Aorta (tissue), 5 donors: ENCODE measurements around the gene FILIP1L. TPM values are rescaled to one million over a fixed set of nuclear protein-coding genes. Genes with fewer than 3 reads are reported as not detected.

Experiments used
- ATAC-seq: fragments of 200-7000 bp; cut with Tn5 transposase; one replicate; pipeline ENCODE4 v1.9.1; 2022; ENCODE audit warnings: moderate library complexity; ENCODE audit not compliant: low FRiP score
- DNase-seq, 2 donors: peaks; one replicate each; pipeline ENCODE4 v3.0.0-alpha.2; 2020
- H3K27ac ChIP-seq, 2 donors: one replicate each; pipeline ENCODE4 v1.5.1; 2013; ENCODE audit warnings: low read length in 2 of 2, mild to moderate bottlenecking in 2 of 2, moderate library complexity in 2 of 2, control low read depth in 1 of 2, inconsistent platforms in 1 of 2, low read depth in 1 of 2
- H3K27me3 ChIP-seq, 2 donors: one replicate each; pipeline ENCODE4 v1.6.1; 2013; ENCODE audit warnings: control low read depth in 1 of 2, low read length in 1 of 2, mild to moderate bottlenecking in 1 of 2, moderate library complexity in 1 of 2; ENCODE audit not compliant: insufficient read depth in 2 of 2, control insufficient read depth in 1 of 2
- H3K36me3 ChIP-seq, 2 donors: one replicate each; pipeline ENCODE4 v1.6.1; 2013; ENCODE audit warnings: control low read depth in 1 of 2, low read length in 1 of 2, mild to moderate bottlenecking in 1 of 2; ENCODE audit not compliant: insufficient read depth in 2 of 2, control insufficient read depth in 1 of 2
- H3K4me1 ChIP-seq, 2 donors: one replicate each; pipeline ENCODE4 v1.6.1; 2013; ENCODE audit warnings: low read length in 2 of 2, control low read depth in 1 of 2, mild to moderate bottlenecking in 1 of 2, moderate library complexity in 1 of 2; ENCODE audit not compliant: insufficient read depth in 2 of 2, control insufficient read depth in 1 of 2
- H3K4me3 ChIP-seq, 2 donors: one replicate each; pipeline ENCODE4 v1.5.1; 2013; ENCODE audit warnings: low read length in 2 of 2, control low read depth in 1 of 2, mild to moderate bottlenecking in 1 of 2
- H3K9me3 ChIP-seq: one replicate; pipeline ENCODE4 v1.6.1; 2013; ENCODE audit warnings: mild to moderate bottlenecking, low read length; ENCODE audit not compliant: control insufficient read depth
- WGBS, 2 donors: extraction: QIAGEN DNeasy Blood & Tissue Kit; methylation state at CpG; one replicate each; pipeline ENCODE4 v1.1.7; 2013; 5-methylcytosine and 5-hydroxymethylcytosine counted together
- intact Hi-C, 2 donors: fragments of 100-400 bp; cut with DNase I; formaldehyde crosslinking; loops; one replicate each; pipeline versions ENCODE4 v1.14.2 to v1.15.0; 2022
- polyA plus RNA-seq, 2 donors: library from polyadenylated mRNA; stranded (reverse); fragments of 200-250 nt; gene quantifications; one replicate each; pipeline ENCODE4 v1.2.3, GENCODE V29; 2013
- total RNA-seq, 2 donors: library from RNA; stranded (reverse); fragmentation: NEBNext Ultra II Directional; extraction: Animal tissue kit (Norgen Biotek cat#: 25700); gene quantifications; one replicate each; pipeline ENCODE4 v1.2.1, GENCODE V29; 2021
- donor health status: healthy with polysubstance abuse.
- donor health status: Bipolar disorder and iron deficiency.
- donor health status: DM: no; HTN: no; CAD: no.
- donor health status: DM: no; HTN: no; CAD: no.
- donor health status: DM: yes; HTN: yes; CAD: no.

Gene FILIP1L
- total and polyA plus RNA-seq, 4 donors = 168 to 861 (median 251) TPM

DNA sequence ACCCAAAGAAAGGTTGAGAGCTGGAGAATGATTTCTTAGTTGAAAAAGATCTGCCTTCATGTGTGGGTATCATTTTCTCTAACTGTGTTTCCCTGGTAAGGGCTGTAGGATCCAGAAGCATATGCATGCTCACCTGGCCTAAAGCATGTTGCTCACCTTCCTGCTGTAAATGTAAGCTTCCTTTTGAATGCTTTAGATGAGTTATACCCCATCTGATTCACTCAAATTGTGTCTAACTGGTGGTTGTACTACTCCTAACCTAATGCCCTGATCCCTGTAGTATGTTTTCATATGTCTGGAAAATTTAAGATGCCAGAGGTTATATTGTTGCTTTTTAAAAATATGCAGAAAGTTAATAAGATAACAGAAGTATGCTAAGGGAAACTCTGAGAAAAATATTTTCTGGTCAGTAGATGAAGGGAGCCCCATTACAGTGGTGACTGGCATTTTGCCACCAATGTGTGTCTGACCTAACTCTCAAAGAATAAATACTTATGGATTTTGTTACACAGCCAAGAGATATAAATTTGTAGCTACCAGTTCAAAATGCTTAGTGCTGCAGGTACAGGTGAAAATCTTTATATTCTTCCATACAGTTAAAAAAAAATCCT, 7.7 kb downstream of the FILIP1L start:
- H3K4me1 ChIP-seq = peaks cover 10 to 23% of the 10 kb centered on the region in 2 donors
- peak overlapping the region in 1 of 2 donors; percentile 64 for H3K27ac ChIP-seq
- DNase-seq (no peak), ATAC-seq (no peak)
- H3K36me3 ChIP-seq = no peaks in the 10 kb centered on the region
- intact Hi-C loops = loop anchor here in 1 of 2 donors (5.0 kb wide), 1 partner anchor 56 kb away; no protein-coding TSS in a partner anchor
- H3K27me3 ChIP-seq = no peaks in the 10 kb centered on the region
- H3K4me3 ChIP-seq = no peak overlapping the region
- H3K9me3 ChIP-seq = no peaks in the 10 kb centered on the region

DNA sequence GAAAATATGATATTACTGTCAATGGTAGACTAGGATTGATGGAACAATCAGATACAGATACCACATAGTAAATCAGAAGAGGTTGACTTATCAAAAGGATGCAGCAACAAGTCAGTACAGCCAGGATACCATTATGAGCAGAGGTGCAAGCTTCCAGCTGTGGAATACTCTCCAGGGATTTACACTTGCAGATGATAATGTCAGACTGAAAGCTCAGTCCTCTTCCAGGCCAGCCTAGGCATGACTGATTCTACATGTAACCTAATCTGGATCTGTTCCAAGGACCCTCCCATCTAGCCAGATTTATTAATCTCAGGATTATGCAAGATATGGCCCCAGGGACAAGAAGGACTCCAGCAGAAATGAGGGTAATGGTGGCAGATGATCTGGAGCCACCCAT, 8.2 kb downstream of the FILIP1L start:
- H3K27ac ChIP-seq = peak overlapping the region; percentile 64 to 90
- no peaks in the 10 kb centered on the region for H3K36me3 ChIP-seq
- H3K4me1 ChIP-seq = peaks cover 10 to 21% of the 10 kb centered on the region in 2 donors
- H3K27me3 ChIP-seq = no peaks in the 10 kb centered on the region
- H3K9me3 ChIP-seq = no peaks in the 10 kb centered on the region
- no peak overlapping the region for H3K4me3 ChIP-seq
- no peak for ATAC-seq
- no peak for DNase-seq
- intact Hi-C loops = loop anchor here in 1 of 2 donors (5.0 kb wide), 1 partner anchor 56 kb away; no protein-coding TSS in a partner anchor

DNA sequence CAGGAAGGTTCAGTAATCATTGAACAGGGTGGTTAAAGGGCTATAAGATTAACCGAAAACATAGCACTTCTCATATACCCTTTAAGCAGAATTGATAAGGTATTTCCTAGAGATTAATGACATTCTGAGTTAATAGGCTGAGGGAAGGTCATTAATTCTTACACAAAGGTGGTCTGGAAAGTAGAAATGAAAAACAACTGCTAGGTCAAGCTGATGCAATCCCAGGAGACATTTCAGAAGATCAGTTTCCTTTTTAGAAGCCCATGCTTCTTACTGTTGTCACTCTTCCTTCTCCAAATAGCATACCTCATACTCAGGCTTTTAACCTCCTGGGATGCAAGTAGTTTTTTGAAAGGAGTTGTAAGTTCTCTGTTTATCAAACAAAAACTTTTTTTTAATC, 8.8 kb downstream of the FILIP1L start:
- Histone ChIP-seq H3K4me1 (peaks cover 10 to 16% of the 10 kb centered on the region in 2 donors), H3K36me3 (no peaks in the 10 kb centered on the region), H3K9me3 (no peaks in the 10 kb centered on the region), H3K27ac (peak overlapping the region in 1 of 2 donors; percentile 90), H3K27me3 (no peaks in the 10 kb centered on the region), H3K4me3 (no peak overlapping the region)
- DNase-seq (no peak), ATAC-seq (no peak)
- intact Hi-C loops = loop anchor here in 1 of 2 donors (5.0 kb wide), 1 partner anchor 57 kb away; no protein-coding TSS in a partner anchor
- 62 to 76% methylated on average over 1 of the region's 1 CpG for WGBS, 2 donors

DNA sequence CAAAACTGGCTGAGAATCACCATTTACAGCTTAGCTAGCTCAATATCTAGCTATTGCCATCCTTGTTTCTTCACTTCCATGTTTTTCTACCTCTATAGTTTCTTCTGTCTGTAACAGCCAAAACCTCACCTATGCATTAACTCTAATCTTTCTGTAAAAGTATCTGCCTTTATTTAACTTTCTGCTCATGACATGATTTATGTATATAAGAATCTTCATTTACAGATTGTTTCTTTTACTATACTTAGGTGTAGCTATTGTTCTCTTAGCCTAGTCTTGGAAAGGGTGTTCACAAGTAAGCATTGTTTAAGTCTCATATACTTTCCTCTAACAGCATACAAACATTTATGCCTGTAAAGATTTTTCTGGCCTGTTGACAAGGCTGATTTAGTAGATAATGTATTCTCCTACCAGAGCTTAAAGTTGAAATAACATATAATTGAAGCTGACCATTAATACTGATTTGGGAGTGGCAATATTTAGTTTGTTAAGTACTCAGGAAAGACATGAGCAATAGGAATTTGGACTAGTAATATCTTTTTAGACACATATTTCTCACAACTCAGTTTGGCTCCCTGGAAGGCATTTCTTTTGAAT, 9.4 kb downstream of the FILIP1L start:
- H3K4me3 ChIP-seq = no peak overlapping the region
- no peaks in the 10 kb centered on the region for H3K9me3 ChIP-seq
- intact Hi-C loops = loop anchor here (5.0 kb wide), 1 partner anchor 57 kb away; no protein-coding TSS in a partner anchor
- ATAC-seq (no peak), DNase-seq (no peak)
- peaks cover 10 to 16% of the 10 kb centered on the region in 2 donors for H3K4me1 ChIP-seq
- no peaks in the 10 kb centered on the region for H3K27me3 ChIP-seq
- peak overlapping the region in 1 of 2 donors; percentile 90 for H3K27ac ChIP-seq
- no peaks in the 10 kb centered on the region for H3K36me3 ChIP-seq

DNA sequence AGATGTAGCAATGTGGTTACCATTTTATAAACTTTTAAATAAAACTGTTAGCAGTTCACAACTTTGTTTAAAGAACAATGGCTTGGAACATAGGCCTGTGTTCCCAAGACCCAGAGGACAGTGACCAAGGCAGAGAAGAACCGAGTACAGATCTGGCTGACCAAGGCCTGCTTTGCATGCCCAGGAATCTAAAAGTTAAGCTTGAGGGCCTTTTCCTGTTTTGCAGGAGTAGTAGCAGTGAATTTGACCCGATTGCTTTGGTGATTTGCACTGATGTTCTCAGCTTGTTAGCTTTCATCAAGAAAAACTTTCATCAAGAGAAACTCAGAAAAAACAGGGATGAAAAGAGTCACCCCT, 9.9 kb downstream of the FILIP1L start:
- H3K36me3 ChIP-seq = no peaks in the 10 kb centered on the region
- peaks cover 10 to 14% of the 10 kb centered on the region in 2 donors for H3K4me1 ChIP-seq
- 57 to 69% methylated on average over 2 of the region's 2 CpGs for WGBS, 2 donors
- DNase-seq = no peak
- peak overlapping the region; percentile 31 to 59 for H3K27ac ChIP-seq
- no peak for ATAC-seq
- no peak overlapping the region for H3K4me3 ChIP-seq
- H3K9me3 ChIP-seq = no peaks in the 10 kb centered on the region
- intact Hi-C loops = loop anchor here in 1 of 2 donors (5.0 kb wide), 1 partner anchor 58 kb away; no protein-coding TSS in a partner anchor
- no peaks in the 10 kb centered on the region for H3K27me3 ChIP-seq

DNA sequence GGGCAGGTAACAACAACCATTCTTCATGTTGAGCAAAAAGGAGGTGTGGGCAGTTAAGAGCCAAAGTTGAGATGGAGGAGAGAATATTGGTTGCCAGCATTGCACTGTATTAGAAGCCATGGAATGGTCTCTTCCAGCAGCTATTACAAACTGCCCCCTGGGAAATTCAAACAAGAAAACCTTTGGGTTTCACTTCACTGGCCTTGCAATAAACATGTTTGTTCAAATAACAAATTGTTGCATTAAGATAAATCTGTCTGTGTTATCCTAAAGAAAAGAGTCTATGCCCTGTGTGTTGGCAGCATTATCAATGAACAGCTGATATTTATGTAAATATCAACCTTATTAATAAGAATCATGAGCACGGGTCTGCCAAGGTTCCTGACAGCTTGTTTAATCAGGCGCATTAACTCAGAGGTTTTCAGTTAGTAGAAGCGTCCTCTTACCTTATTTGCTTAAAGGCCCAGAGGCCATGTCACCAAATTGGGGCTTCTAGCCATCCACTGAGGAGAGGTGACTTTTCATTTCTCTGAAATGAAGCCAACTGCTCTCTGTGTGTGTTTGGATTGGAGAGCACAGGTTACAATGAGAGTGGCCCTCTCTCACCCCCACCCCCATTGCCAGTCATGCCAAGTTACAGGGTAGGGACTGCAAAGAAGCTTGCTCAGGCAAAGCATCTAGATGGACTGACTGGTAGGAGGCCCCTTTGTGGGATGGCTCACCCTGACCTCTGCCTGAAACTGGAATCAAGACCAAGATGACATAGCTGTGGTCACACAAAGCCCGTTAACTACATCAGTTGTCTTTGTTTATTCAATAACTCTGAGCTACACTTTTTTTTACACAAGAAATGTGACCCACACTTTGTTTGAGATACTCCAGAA, 10.5 kb downstream of the FILIP1L start:
- WGBS, 2 donors = 26 to 37% methylated on average over 4 of the region's 4 CpGs
- peak; percentile 41 for ATAC-seq
- H3K4me3 ChIP-seq = no peak overlapping the region
- intact Hi-C loops = loop anchor here in 1 of 2 donors (5.0 kb wide), 1 partner anchor 59 kb away; no protein-coding TSS in a partner anchor
- H3K4me1 ChIP-seq = peaks cover 10 to 14% of the 10 kb centered on the region in 2 donors
- no peaks in the 10 kb centered on the region for H3K9me3 ChIP-seq
- no peak for DNase-seq
- H3K36me3 ChIP-seq = no peaks in the 10 kb centered on the region
- H3K27me3 ChIP-seq = no peaks in the 10 kb centered on the region
- H3K27ac ChIP-seq = peak overlapping the region; percentile 59 to 87

DNA sequence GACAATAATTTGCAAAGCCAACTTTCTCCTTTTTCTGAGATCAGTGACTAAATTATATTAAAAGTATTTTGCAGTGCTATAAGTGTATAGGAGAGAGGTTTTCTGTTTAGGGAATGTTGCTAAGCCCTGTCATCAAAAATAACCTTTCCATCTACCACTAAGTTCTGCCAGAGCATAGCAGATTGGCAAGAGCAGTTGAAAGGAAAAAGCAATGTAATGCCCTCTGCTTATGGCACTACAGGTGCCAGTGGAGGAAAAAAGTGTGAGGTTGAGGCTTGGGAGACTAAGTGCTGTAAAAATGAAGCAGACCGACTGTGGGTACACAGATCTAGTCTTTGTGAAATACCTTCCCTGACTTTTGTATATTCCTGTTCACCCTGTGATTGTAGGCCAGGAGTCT, 11.5 kb downstream of the FILIP1L start:
- Histone ChIP-seq H3K36me3 (no peaks in the 10 kb centered on the region), H3K9me3 (no peaks in the 10 kb centered on the region), H3K27ac (peak overlapping the region; percentile 72 to 87), H3K4me3 (no peak overlapping the region), H3K4me1 (peaks cover 8 to 10% of the 10 kb centered on the region in 2 donors), H3K27me3 (no peaks in the 10 kb centered on the region)
- 14 to 17% methylated on average over 1 of the region's 1 CpG for WGBS, 2 donors
- intact Hi-C loops = loop anchor here in 1 of 2 donors (5.0 kb wide), 1 partner anchor 60 kb away; no protein-coding TSS in a partner anchor
- DNase-seq = no peak
- peak; percentile 14 for ATAC-seq

DNA sequence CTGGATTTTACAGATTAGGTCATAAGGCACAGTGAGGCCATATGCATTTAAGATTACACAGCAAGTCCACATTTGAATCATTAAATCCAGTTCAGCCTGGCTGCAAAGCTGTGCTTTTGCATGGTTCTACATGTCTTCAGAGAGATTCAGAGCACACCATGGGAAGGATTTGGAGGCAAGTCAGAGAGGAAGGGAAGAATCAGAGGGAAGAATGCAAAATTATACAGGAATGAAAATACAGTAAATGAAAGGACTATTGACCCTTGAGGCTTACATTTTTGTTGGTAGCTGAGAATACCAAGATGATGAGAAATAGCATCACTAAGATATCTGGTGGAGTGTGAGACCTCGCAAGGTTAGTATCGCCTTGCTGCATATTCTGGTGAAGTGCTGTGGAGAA, 13.9 kb downstream of the FILIP1L start:
- 98 to 99% methylated on average over 2 of the region's 2 CpGs for WGBS, 2 donors
- no peak for ATAC-seq
- peak overlapping the region; percentile 57 to 76 for H3K27ac ChIP-seq

More for the DNA sequence above, 13.9 kb downstream of the FILIP1L start:
- intact Hi-C loops = loop anchor here in 1 of 2 donors (5.0 kb wide), 1 partner anchor 62 kb away; no protein-coding TSS in a partner anchor
- Histone ChIP-seq H3K27me3 (no peaks in the 10 kb centered on the region), H3K4me1 (peaks cover 8 to 9% of the 10 kb centered on the region in 2 donors), H3K36me3 (no peaks in the 10 kb centered on the region), H3K4me3 (no peak overlapping the region), H3K9me3 (no peaks in the 10 kb centered on the region)
- DNase-seq = no peak
